MM.1S (cell line): ENCODE data around the gene RNASE2.

Experiments used
- DNase-seq: peaks from one replicate; pipeline ENCODE4 v3.0.0-alpha.2; 2015
- H2AFZ ChIP-seq: fragments of 300-600 bp; sonication (generic); 2 replicates; pipeline ENCODE4 v1.6.0; 2016; ENCODE audit warnings: antibody characterized with exemption, low read length
- H3F3A ChIP-seq: fragments of 300-600 bp; sonication (generic); 2 replicates; pipeline ENCODE4 v1.6.1; 2016; ENCODE audit warnings: mild to moderate bottlenecking, antibody characterized with exemption, low read length, moderate library complexity, mixed read lengths; ENCODE audit not compliant: insufficient read depth
- H3K27ac ChIP-seq: fragments of 300-600 bp; sonication (generic); 2 replicates; pipeline ENCODE4 v1.5.1; 2016; ENCODE audit warnings: mild to moderate bottlenecking, low read length
- H3K27me3 ChIP-seq: fragments of 300-600 bp; sonication (generic); replicated peaks from 2 replicates; pipeline ENCODE4 v1.6.0; 2016; ENCODE audit warnings: low read length; ENCODE audit not compliant: insufficient read depth
- H3K36me3 ChIP-seq: fragments of 300-600 bp; sonication (generic); replicated peaks from 2 replicates; pipeline ENCODE4 v1.6.1; 2016; ENCODE audit warnings: mild to moderate bottlenecking, low read length, mixed read lengths; ENCODE audit not compliant: insufficient read depth
- H3K4me1 ChIP-seq: fragments of 300-600 bp; sonication (generic); 2 replicates; pipeline ENCODE4 v1.6.1; 2016; ENCODE audit warnings: low read length, mixed read lengths
- H3K4me2 ChIP-seq: fragments of 300-600 bp; sonication (generic); 2 replicates; pipeline ENCODE4 v1.6.0; 2016; ENCODE audit warnings: low read depth, low read length
- H3K4me3 ChIP-seq: fragments of 300-600 bp; sonication (generic); 2 replicates; pipeline ENCODE4 v1.5.1; 2016; ENCODE audit warnings: low read length, mixed read lengths
- H3K79me2 ChIP-seq: fragments of 300-600 bp; sonication (generic); 2 replicates; pipeline ENCODE4 v1.6.1; 2016; ENCODE audit warnings: mixed run types, low read length, mixed read lengths
- H3K9ac ChIP-seq: fragments of 300-600 bp; sonication (generic); 2 replicates; pipeline ENCODE4 v1.6.1; 2016; ENCODE audit warnings: low read length, mixed read lengths
- H3K9me2 ChIP-seq: fragments of 300-600 bp; sonication (generic); replicated peaks from 2 replicates; pipeline ENCODE4 v1.6.1; 2016; ENCODE audit warnings: mild to moderate bottlenecking, low read length, mixed read lengths; ENCODE audit not compliant: insufficient read depth
- H3K9me3 ChIP-seq: fragments of 300-600 bp; sonication (generic); replicated peaks from 2 replicates; pipeline ENCODE4 v1.6.1; 2016; ENCODE audit warnings: mild to moderate bottlenecking, low read length, mixed read lengths; ENCODE audit not compliant: insufficient read depth
- H4K20me1 ChIP-seq: fragments of 300-600 bp; sonication (generic); 2 replicates; pipeline ENCODE4 v1.6.1; 2016; ENCODE audit warnings: mild to moderate bottlenecking, low read length, moderate library complexity, mixed read lengths; ENCODE audit not compliant: insufficient read depth
- EZH2 ChIP-seq: fragments of 300-600 bp; sonication (generic); optimal IDR thresholded peaks from 2 replicates; pipeline ENCODE3; 2017; ENCODE audit warnings: low read depth, mild to moderate bottlenecking, antibody characterized with exemption, low read length, mixed read lengths
- EZH2phosphoT487 ChIP-seq: fragments of 300-600 bp; sonication (generic); IDR thresholded peaks from 2 replicates; pipeline ENCODE4 v1.6.1; 2018; ENCODE audit warnings: antibody characterized with exemption, low read length
- TF ChIP-seq, protein P1 (sequence below): fragments of 300-600 bp; sonication (generic); IDR thresholded peaks from 2 replicates; pipeline ENCODE4 v1.5.1; 2016; ENCODE audit warnings: antibody characterized with exemption, low read length, mixed read lengths

RNASE2 gene

DNA sequence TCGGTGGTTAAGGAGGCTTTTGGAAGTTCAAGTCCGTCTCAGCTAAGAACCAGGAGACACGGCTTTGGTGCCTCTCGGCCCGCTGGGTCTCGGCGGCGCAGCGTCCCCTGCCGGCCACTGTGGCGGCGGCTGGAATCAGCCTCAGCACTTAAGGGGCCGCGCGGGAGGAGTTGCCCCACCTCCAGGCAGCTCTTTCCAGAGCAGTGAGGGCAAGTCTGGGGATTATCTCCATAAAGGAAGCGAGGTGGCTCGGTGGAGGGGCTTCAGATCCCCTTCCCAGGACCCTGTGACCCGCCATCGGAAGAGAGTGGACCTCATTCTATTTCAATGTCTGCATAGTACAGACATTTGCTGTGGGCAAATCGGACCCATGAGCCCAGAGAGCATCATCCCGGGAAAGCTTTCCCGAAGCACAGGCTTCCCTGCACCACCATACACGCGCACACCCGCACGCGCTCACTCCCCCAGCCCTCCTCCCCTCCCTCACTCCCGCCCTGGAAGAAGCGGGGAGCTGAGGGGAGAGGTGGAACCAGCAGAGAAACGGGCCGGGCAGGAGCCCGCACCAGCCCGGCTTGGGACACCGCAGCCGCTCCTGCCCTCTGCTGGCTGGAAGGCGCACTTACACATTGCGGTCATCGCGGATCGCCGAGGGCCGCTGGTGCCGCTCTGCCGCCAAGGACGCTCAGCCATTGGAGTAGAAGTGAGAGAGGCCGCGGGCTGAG lies 15.9 kb downstream of the RNASE2 start:
- Histone ChIP-seq H4K20me1 (no peaks in the 10 kb centered on the region), H3K36me3 (no peaks in the 10 kb centered on the region), H3K79me2 (no peaks in the 10 kb centered on the region), H3K9me3 (no peaks in the 10 kb centered on the region), H3K4me2 (peak overlapping the region; percentile 73), H3K27me3 (no peaks in the 10 kb centered on the region), H3K4me3 (peak overlapping the region; percentile 68), H3K9ac (peak overlapping the region; percentile 44; the same call in 1 of the 2 replicates), H3F3A (no peaks in the 10 kb centered on the region), H2AFZ (peak overlapping the region; percentile 86), H3K9me2 (no peaks in the 10 kb centered on the region), H3K4me1 (no peaks in the 10 kb centered on the region), H3K27ac (no peak overlapping the region)
- DNase-seq, result peak; percentile 68
- no peak for TF ChIP-seq EZH2phosphoT487
- TF ChIP-seq, protein P1, sequence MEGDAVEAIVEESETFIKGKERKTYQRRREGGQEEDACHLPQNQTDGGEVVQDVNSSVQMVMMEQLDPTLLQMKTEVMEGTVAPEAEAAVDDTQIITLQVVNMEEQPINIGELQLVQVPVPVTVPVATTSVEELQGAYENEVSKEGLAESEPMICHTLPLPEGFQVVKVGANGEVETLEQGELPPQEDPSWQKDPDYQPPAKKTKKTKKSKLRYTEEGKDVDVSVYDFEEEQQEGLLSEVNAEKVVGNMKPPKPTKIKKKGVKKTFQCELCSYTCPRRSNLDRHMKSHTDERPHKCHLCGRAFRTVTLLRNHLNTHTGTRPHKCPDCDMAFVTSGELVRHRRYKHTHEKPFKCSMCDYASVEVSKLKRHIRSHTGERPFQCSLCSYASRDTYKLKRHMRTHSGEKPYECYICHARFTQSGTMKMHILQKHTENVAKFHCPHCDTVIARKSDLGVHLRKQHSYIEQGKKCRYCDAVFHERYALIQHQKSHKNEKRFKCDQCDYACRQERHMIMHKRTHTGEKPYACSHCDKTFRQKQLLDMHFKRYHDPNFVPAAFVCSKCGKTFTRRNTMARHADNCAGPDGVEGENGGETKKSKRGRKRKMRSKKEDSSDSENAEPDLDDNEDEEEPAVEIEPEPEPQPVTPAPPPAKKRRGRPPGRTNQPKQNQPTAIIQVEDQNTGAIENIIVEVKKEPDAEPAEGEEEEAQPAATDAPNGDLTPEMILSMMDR, result peak; percentile 80
- TF ChIP-seq EZH2, result no peak

DNA sequence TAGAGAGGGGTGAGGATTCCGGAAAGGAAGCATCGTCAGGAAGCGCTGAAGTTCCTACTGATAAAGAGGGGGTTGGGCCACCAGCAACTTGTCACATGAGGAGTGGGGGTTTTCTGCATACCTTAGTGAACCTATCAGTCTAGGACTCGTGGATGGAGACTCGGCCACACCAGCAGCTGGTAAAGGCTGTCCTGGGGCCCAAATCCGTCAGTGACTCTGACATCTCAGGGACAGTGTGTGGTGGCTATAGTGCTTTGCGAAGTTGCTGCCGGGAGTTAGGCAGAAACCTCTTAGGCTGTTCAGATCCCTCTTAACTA lies 16.4 kb downstream of the RNASE2 start:
- H3K4me2 ChIP-seq, result peak overlapping the region; percentile 73
- no peak for DNase-seq
- H3K9ac ChIP-seq, result no peak overlapping the region; the same call in 1 of the 2 replicates
- H3K9me3 ChIP-seq, result no peaks in the 10 kb centered on the region
- no peaks in the 10 kb centered on the region for H4K20me1 ChIP-seq
- H3K36me3 ChIP-seq, result no peaks in the 10 kb centered on the region
- peak overlapping the region; percentile 68 for H3K4me3 ChIP-seq
- no peaks in the 10 kb centered on the region for H3K4me1 ChIP-seq
- no peaks in the 10 kb centered on the region for H3K9me2 ChIP-seq
- H2AFZ ChIP-seq, result peak overlapping the region; percentile 86
- TF ChIP-seq EZH2phosphoT487, result no peak
- TF ChIP-seq EZH2, result no peak
- TF ChIP-seq, protein P1, result no peak
- no peaks in the 10 kb centered on the region for H3K79me2 ChIP-seq
- no peak overlapping the region for H3K27ac ChIP-seq
- no peaks in the 10 kb centered on the region for H3F3A ChIP-seq
- H3K27me3 ChIP-seq, result no peaks in the 10 kb centered on the region

DNA sequence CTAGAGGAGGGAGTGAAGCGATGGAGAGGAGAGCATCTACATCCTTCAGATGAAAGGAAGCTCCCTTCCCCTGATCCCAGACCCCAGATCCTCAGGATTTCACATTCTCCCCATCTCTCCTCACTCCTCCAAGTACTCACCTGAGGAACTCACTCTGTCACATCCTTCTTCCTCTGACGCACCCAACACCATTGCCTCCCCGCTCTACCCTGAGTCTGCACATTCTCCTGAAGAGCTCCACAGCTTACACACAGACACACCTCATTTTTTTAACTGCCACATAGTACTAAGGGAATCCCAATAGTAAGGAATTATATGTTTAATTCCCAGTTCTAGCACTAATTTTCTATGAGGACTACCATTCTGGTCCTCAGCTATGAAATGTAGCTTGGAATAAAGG lies 18.2 kb downstream of the RNASE2 start:
- Histone ChIP-seq H4K20me1 (no peaks in the 10 kb centered on the region), H3K9ac (no peak overlapping the region), H3K9me2 (no peaks in the 10 kb centered on the region), H3K4me3 (no peak overlapping the region), H3K27ac (no peak overlapping the region), H3K9me3 (no peaks in the 10 kb centered on the region), H2AFZ (no peak overlapping the region), H3K36me3 (no peaks in the 10 kb centered on the region), H3K4me1 (no peaks in the 10 kb centered on the region), H3F3A (no peaks in the 10 kb centered on the region), H3K4me2 (no peak overlapping the region), H3K27me3 (no peaks in the 10 kb centered on the region), H3K79me2 (no peaks in the 10 kb centered on the region)
- TF ChIP-seq EZH2 (no peak), EZH2phosphoT487 (no peak)
- TF ChIP-seq, protein P1, result no peak
- no peak for DNase-seq
